Sigmoid colon (tissue), 4 donors: Measurements from ENCODE around the gene OGFRL1.

Experiments used
- CTCF ChIP-seq, 4 experiments: fragments of 450-650 bp in 3 of 4; fragments of 200-600 bp in 1 of 4; IDR thresholded peaks; one replicate each; pipeline ENCODE4 v1.5.1; 2016 to 2019; ENCODE audit warnings: antibody characterized with exemption in 4 of 4, mild to moderate bottlenecking in 3 of 4, moderate library complexity in 2 of 4
- EP300 ChIP-seq, 4 donors: sonication (generic); formaldehyde crosslinking; IDR thresholded peaks; one replicate each; pipeline ENCODE4 v1.6.1; 2017; ENCODE audit warnings: antibody characterized with exemption in 4 of 4
- POLR2A ChIP-seq, 2 donors: fragments of 450-650 bp; IDR thresholded peaks; one replicate each; pipeline ENCODE4 v1.6.1; 2016; ENCODE audit warnings: antibody characterized with exemption in 2 of 2, mild to moderate bottlenecking in 2 of 2, moderate library complexity in 2 of 2
- POLR2AphosphoS5 ChIP-seq, 4 donors: sonication (generic); formaldehyde crosslinking; IDR thresholded peaks; one replicate each; pipeline ENCODE4 v1.6.1; 2017; ENCODE audit warnings: antibody characterized with exemption in 4 of 4

GRCh38 chr6:71342772-71343171 is 54.2 kb downstream of the OGFRL1 start:
- TF ChIP-seq CTCF (IDR thresholded peaks at IDR 0.05) (no peak), POLR2A (IDR thresholded peaks at IDR 0.05) (no peak), POLR2AphosphoS5 (IDR thresholded peaks at IDR 0.05) (no peak), EP300 (IDR thresholded peaks at IDR 0.05) (no peak)
